H54 (cell line): ENCODE measurements around the gene SLFN13.
"Not testable (repeated sequence)": the region's sequence is repeated elsewhere in the genome, so short reads cannot be mapped to it uniquely, and the experiment has no call there.

Experiments
- DNase-seq: peaks from one replicate; pipeline ENCODE4 v3.0.0; 2011; ENCODE audit warnings: low spot score, mixed read lengths; ENCODE audit not compliant: insufficient read length
- FAIRE-seq: peaks from 3 replicates; lab custom pipeline; 2011; peaks lifted over from hg19 to GRCh38; lab: Jason Lieb, UNC
- POLR2A ChIP-seq: IDR thresholded peaks from 2 replicates; pipeline ENCODE4 v1.6.1; 2011; ENCODE audit warnings: low read depth, mild to moderate bottlenecking, low read length

SLFN13 gene

GRCh38 chr17:35448214-35448898, at the start of gene SLFN13:
SLFN13 (minus strand) TSS chr17:35448766; CDS start chr17:35445680, 3,086 bp downstream.
- TF ChIP-seq POLR2A: no peak; the same call in none of the 2 replicates
- DNase-seq: peak; percentile 38
- no peak for FAIRE-seq

DNA sequence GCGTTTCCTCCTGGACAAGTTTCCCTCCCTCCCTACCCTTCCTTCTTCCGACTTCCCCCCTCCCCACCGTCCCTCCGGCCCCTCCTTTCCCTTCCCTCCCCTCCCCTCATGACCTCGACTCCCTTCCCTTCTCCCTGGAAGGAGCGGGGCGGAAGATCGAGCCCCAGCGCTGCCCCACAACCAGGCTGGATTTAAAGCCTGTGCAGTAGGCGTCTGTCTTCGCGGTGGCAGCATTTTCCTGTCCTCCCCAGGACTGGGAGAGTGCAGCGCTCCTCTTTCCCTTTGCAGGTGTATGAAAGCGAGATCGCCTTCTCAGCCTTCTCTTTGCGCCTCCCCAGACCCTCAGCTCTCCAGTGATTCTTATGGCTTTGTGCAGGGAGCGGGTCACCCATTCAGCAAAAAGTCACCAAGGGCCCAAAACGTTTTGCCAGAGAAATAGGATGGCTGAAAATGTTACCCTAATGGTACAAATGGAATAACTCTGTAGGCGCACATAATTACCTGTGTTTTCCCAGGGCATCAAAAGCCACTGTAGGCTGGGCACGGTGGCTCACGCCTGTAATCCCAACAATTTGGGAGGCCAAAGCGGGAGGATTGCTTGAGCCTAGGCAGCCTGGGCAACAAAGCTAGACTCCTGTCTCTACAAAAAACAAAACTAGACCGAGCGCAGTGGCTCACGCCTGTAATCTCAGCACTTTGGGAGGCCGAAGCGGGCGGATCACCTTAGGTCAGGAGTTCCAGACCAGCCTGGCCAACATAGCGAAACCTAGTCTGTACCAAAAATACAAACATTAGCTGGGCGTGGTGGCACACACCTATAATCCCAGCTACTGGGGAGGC, 48.1 kb upstream of the SLFN13 start:
- no peak for TF ChIP-seq POLR2A
- FAIRE-seq (no peak), DNase-seq (no peak)

GRCh38 chr17:35493040-35493439, 44.5 kb upstream of the SLFN13 start:
- FAIRE-seq (no peak), DNase-seq (no peak)
- no peak for TF ChIP-seq POLR2A

DNA sequence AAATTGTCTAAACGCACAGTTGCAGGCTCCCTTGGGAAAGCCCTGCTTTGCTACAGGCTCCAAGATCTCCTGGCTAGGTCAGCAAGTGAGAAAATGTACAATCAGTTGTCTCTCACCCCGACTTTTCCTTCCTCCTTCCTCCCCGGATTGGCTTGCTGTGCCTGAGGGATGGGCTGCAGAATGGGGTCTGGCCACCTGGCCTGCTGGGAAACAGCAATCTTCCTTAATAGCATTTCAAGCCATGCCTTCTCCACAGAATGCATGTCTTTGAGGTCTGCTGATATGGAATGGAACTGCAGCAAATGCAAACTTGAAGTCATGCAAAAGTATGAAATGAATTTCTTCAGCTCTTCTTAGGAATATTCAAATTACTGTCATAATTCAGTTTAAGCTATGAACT, 42.9 kb upstream of the SLFN13 start:
- DNase-seq (no peak), FAIRE-seq (no peak)
- TF ChIP-seq POLR2A: no peak

DNA sequence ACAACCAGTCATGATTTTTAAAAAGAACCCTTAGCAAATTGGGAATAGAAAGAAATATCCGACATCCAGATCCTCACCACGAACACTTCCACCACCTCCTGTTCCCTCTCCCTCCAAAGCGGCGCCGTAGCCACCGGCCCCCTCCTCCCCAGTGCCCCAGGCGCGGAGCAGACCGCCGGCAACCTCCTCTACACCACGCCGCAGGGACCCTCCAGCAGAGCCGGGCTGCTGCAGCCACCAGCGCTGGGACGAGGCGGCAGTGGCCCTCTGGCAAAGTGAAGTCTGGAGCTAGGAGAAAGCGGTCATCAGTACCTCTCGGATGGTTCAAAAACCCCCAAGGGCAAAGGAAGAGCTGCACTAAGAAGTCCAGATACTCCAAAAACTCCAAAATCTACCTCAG, 41.4 kb upstream of the SLFN13 start:
- DNase-seq (no peak), FAIRE-seq (no peak)
- no peak for TF ChIP-seq POLR2A

- no peak for DNase-seq
- FAIRE-seq: no peak
- TF ChIP-seq POLR2A: no peak
These were observed 40.4 kb upstream of the SLFN13 start for GRCh38 chr17:35488991-35489390.

DNA sequence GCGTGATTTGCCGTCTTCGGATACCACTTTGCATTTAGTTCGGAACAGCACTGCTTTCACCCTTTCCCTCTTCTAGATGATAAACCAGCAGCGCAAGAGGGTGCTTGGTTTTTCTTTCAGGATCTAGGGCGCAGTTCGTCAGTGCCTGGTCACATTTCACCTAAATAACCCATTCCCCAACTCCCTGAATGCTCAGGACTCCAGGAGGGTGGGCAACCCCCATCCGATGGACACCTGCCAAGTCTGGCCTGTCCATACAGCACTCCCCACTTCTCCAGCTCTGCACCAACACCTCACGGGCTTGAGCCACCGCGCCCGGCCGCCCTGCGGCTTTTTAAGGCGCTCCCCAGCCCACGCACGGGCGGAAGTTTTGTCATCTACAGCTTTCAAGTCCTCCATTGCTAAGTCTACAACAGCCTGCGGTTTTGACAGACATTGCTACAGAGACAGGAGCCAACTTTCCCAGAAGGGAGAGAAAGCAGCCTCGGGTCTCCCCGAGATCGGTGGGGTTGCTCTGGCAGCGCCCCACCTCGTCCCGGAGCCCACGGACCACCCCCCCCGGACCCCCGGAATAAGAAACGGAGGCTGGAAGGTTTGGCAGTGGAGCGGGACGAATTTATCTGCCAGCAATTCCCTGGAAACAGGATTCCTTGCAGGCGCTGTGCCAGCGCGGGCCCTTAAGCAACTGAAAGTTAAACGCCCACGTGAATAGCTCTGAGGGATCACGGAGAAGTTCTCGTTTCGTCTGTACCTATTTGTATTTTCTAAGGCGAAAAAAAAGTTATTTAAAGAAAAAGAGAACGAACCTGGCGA, 38.6 kb upstream of the SLFN13 start:
- TF ChIP-seq POLR2A: no peak
- DNase-seq: peak; percentile 52
- FAIRE-seq: no peak

DNA sequence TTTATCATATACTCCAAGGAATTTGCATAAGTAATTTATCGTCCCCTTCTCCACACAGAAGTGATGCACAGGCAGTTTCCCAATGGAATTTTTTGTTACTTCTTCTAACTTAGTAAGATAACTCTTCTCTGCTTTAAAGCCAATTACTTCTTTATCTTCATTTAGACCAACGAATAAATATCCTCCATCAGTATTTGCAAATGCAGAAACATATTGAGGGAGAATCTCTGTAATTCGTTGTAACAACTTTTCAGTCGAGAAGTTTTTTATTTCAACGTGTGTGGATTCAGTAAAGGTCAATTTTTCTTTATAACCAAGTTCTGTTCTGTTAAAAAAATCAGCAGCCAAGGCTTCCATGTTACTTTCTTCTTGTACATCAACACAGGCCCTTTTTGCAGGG, 30.7 kb upstream of the SLFN13 start:
- FAIRE-seq: no peak
- TF ChIP-seq POLR2A: no peak
- DNase-seq: no peak

DNA sequence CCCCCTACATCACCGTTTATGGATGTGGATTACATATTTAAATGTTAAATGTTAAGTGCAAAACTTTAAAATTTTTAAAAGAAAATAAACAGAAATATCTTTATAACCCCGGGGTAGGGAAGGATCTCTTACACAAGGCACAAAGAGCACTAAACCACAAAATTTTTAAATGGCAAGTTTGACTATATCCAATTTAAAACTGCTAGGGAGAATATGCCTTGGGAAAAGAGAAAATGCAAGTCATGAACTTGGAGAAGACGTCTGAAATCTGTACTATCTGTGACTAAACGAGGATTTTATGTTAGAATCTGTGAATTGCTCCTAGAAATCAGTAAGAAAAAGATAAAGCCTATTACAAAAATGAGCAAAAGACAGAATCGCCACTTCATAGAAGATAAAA, 28.7 kb upstream of the SLFN13 start:
- no peak for FAIRE-seq
- no peak for TF ChIP-seq POLR2A

DNA sequence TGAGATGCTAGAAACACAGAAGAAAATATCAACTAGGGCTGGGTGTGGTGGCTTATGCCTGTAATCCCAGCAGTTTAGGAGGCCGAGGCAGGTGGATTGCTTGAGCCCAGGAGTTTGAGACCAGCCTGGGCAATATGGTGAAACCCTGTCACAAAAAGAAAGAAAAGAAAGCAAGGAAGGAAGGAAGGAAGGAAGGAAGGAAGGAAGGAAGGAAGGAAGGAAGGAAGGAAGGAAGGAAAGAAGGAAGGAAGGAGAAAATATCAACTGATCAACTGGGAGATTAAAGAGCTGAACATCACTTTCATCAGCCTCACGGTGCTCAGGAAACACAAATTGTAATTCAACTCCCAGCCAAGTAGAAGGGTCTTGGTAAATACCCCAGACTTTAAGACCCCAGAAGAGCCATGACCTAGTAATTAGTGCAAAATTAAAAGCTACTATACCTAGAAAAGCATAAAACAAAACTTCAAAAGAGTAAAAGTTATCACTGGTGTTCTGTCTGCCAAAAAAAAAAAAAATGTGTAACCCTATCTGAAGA, 27.8 kb upstream of the SLFN13 start:
- no peak for TF ChIP-seq POLR2A
- DNase-seq: no peak
- no peak for FAIRE-seq

More for the DNA sequence above, 28.7 kb upstream of the SLFN13 start:
- no peak for DNase-seq

- DNase-seq (no peak), FAIRE-seq (no peak)
- TF ChIP-seq POLR2A: no peak
These were observed 19.9 kb upstream of the SLFN13 start for GRCh38 chr17:35468475-35468874.

DNA sequence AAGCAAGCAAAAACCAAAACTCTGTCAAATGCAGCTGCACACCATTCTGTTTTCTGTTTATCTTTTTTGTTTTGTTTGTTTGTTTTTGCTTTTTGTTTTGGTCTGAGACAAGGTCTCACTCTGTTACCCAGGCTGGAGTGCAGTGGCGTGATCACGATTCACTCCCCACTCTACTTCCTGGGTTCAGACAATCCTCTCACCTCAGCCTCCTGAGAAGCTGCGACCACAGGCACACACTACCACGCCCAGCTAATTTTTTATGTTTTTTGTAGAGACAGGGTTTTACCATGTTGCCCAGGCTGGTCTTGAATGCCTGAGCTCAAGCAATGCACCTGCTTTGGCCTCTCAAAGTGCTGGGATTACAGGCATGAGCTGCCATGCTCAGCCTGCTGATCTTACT, 19.3 kb upstream of the SLFN13 start:
- DNase-seq: no peak
- TF ChIP-seq POLR2A: no peak
- FAIRE-seq: no peak

DNA sequence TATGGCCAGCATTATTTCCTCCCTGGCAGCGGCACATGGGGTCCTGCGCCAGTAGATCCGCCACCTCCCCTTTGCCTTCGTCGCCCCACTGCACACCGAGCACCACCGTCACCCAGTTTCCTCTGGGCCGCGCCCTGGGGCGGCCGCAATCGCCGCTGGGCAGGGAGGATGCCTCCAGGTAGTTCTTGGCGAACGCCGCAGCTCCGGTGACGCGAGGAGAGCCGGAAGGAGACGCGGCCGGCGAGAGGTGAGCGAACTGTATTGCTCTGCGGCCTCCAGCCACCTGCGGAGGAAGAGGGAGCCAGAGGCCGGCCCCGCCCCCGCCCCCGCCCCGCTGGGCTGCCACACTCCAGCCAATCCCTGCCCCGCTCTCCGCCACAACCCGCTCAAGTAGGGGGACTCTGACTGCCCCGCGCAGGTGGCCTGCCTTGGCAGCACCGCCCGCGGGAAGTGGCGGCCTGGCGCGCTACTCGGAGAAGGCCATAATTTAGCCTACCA, 11.8 kb upstream of the SLFN13 start:
- FAIRE-seq: no peak

DNA sequence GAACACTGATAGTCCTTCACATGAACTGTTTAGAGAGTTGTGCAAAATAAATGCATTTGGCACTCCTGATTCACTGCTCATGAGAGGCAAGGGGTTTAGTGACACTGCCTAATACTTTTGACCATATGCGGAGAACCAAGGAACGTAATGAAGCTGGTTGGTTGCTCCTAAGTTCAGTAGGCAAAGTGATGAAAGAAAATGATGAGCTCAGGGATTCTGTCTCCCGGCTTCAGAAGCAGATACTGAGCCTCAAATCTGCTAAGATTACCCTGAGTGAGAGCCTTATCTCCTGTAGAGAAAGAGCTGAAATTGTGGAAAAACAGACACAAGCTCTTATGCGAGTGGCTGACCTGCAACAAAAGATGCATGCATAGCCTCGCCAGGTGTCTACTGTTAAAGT, 5.5 kb upstream of the SLFN13 start:
- not testable (repeated sequence) for DNase-seq, FAIRE-seq

More for the DNA sequence above, 11.8 kb upstream of the SLFN13 start:
- no peak for TF ChIP-seq POLR2A
- DNase-seq: no peak
